Measurements from ENCODE around the gene FLNB. TPM values are rescaled to one million over a fixed set of nuclear protein-coding genes. Genes with fewer than 3 reads are reported as not detected.

The FLNB gene
- total and polyA plus RNA-seq, 2 of the 8 experiments (the other 6 are each of a cell fraction or from before 2014, with no cell fraction given) = 72.3 to 118 TPM

GRCh38 chr3:58021072-58021959 lies 13.1 kb downstream of the FLNB start:
- peaks cover 3 to 88% of the 10 kb centered on the region in 2 experiments for H3K79me2 ChIP-seq (ENCODE audit: control insufficient read depth in 1 of 2, insufficient read depth in 2 of 2, low read length in 2 of 2)
- peak overlapping the region; percentile 88 for H3K27ac ChIP-seq (ENCODE audit: low read depth, low read length)
- peak; percentile 73 for TF ChIP-seq CTBP2 (IDR thresholded peaks at IDR 0.05; ENCODE audit: borderline replicate concordance, insufficient read depth, insufficient read length, low read length)
- TF ChIP-seq POU5F1 (IDR thresholded peaks at IDR 0.05; ENCODE audit: low read depth, low read length) = no peak
- TF ChIP-seq ATF3 (IDR thresholded peaks at IDR 0.05; ENCODE audit: insufficient read depth, low read depth, low read length) = no peak
- TF ChIP-seq CTCF (IDR thresholded peaks at IDR 0.05; ENCODE audit: control extremely low read depth in 1 of 3, insufficient read depth in 1 of 3, low read depth in 1 of 3, low read length in 3 of 3) = peak in 2 of 3 experiments; percentile 27 to 36; a peak in 2 of 4 replicates
- peak in 1 of 2 experiments; percentile 71; a peak in 1 of 3 replicates for TF ChIP-seq EP300 (IDR thresholded peaks at IDR 0.05; ENCODE audit: borderline replicate concordance in 1 of 2, low read depth in 2 of 2, low read length in 2 of 2)
- peak; percentile 42; the same call in 1 of the 2 replicates for TF ChIP-seq KDM1A (IDR thresholded peaks at IDR 0.05; ENCODE audit: borderline replicate concordance, low read length)

More at GRCh38 chr3:58021072-58021959, 13.1 kb downstream of the FLNB start:
- H2BK20ac ChIP-seq (ENCODE audit: low read length) = peak overlapping the region; percentile 96
- H3K14ac ChIP-seq (ENCODE audit: insufficient read length) = no peak overlapping the region
- CTCF ChIA-PET (ENCODE audit: partially characterized antibody) = interaction anchor here (0.6 to 2.6 kb wide), 14 partner anchors 8 to 192 kb away, joined by 3 to 33 read pairs (median 5); partner anchors contain the start of gene FLNB
- POLR2A ChIA-PET (ENCODE audit: partially characterized antibody) = interaction anchor here (0.6 to 6.3 kb wide), 12 partner anchors 9 to 65 kb away, joined by 4 to 55 read pairs (median 6); partner anchors contain the start of gene FLNB
- no peaks in the 10 kb centered on the region for H3K27me3 ChIP-seq (replicated peaks in 1 of 4; ENCODE audit: control insufficient read depth in 3 of 4, extremely low read depth in 1 of 4, insufficient read depth in 3 of 4, low read length in 3 of 4)
- H4K91ac ChIP-seq (replicated peaks; ENCODE audit: insufficient read length, low read length) = peak overlapping the region; percentile 85
- no peak overlapping the region; the same call in 1 of the 2 replicates for H2BK15ac ChIP-seq (ENCODE audit: low read length)
- no peaks in the 10 kb centered on the region for H3K36me3 ChIP-seq (ENCODE audit: control insufficient read depth in 2 of 4, insufficient read depth in 4 of 4, low read length in 3 of 4)
- no peak overlapping the region for H3K56ac ChIP-seq (replicated peaks; ENCODE audit: insufficient read length, low read depth, low read length)
- H3K4me2 ChIP-seq (ENCODE audit: insufficient read depth in 1 of 2, low read depth in 2 of 2, low read length in 2 of 2) = peak overlapping the region; percentile 34 to 62
- H3K9me3 ChIP-seq (ENCODE audit: insufficient read depth in 2 of 2, low read depth in 1 of 2, low read length in 1 of 2) = no peaks in the 10 kb centered on the region
- 0 out of 2 replicates have a peak overlapping the region, but pooled peaks have one; percentile 63 for H4K8ac ChIP-seq (ENCODE audit: extremely low read depth, insufficient read depth, low read length)
- peak overlapping the region; percentile 92 for H2AK5ac ChIP-seq (ENCODE audit: low read depth, low read length)
- peaks cover 0 to 2% of the 10 kb centered on the region in 2 experiments for H4K20me1 ChIP-seq (replicated peaks in 1 of 2; ENCODE audit: control insufficient read depth in 1 of 2, insufficient read depth in 2 of 2, low read length in 2 of 2)
- WGBS, 2 experiments (ENCODE audit: extremely low coverage in 1 of 2, insufficient coverage in 1 of 2, insufficient read length in 1 of 2, insufficient replicate concordance in 2 of 2, low coverage in 1 of 2, low lambda C conversion rate in 2 of 2, missing lambda C conversion rate in 1 of 2) = 55% methylated on average over 8 of the region's 8 CpGs; no CpG with 5 or more reads in 1 of the 2 experiments
- peaks cover 15% of the 10 kb centered on the region for H3K79me1 ChIP-seq (ENCODE audit: low read depth, low read length)
- H3K4ac ChIP-seq (replicated peaks; ENCODE audit: insufficient read length, low read depth, low read length) = peak overlapping the region; percentile 7
- peaks cover 16 to 44% (median 33%) of the 10 kb centered on the region in 4 experiments for H3K4me1 ChIP-seq (replicated peaks in 1 of 4; ENCODE audit: control insufficient read depth in 3 of 4, insufficient read depth in 4 of 4, low read length in 3 of 4)
- 0 out of 2 replicates have a peak overlapping the region, but pooled peaks have one; percentile 80 for H3K18ac ChIP-seq (ENCODE audit: extremely low read depth, low read length)
- H4K5ac ChIP-seq (ENCODE audit: insufficient read length, low read depth, low read length) = no peak overlapping the region
- FAIRE-seq (peak; percentile 92), DNase-seq (ENCODE audit: low read depth in 1 of 2, low spot score in 2 of 2) (peak in 1 of 2 experiments; percentile 72)
- H3K4me3 ChIP-seq (ENCODE audit: extremely low read depth in 1 of 4, insufficient read depth in 2 of 4, low read depth in 3 of 4, low read length in 4 of 4) = peak overlapping the region in 3 of 4 experiments; percentile 5 to 11 (median 7); a peak in 3 of 8 replicates
- peak overlapping the region; percentile 97 for H2BK5ac ChIP-seq (ENCODE audit: low read depth, low read length)
- peak overlapping the region; percentile 97 for H2BK12ac ChIP-seq (ENCODE audit: low read depth, low read length)
- H3K23ac ChIP-seq (ENCODE audit: insufficient read length) = no peak overlapping the region
- H3K23me2 ChIP-seq (ENCODE audit: low read depth, low read length) = no peaks in the 10 kb centered on the region
- peak overlapping the region in 2 of 4 experiments; percentile 6 to 49; a peak in 4 of 7 replicates for H3K9ac ChIP-seq (replicated peaks in 1 of 4; ENCODE audit: extremely low read depth in 1 of 4, low read depth in 3 of 4, low read length in 3 of 4)
- H2AFZ ChIP-seq (ENCODE audit: low read length) = no peak overlapping the region
- H2BK120ac ChIP-seq (replicated peaks; ENCODE audit: low read depth, low read length) = no peak overlapping the region
